DMS153 treated with DMSO at 0.1 percent for 48 hours (cell line): ENCODE measurements around the gene TPST1.
"Not testable (repeated sequence)": the region's sequence is repeated elsewhere in the genome, so short reads cannot be mapped to it uniquely, and the experiment has no call there.

Experiments
- DNase-seq: peaks from one replicate; lab custom pipeline; 2025; ENCODE audit not compliant: unreplicated experiment; lab: John Stamatoyannopoulos, UW

TPST1 gene

GRCh38 chr7:66324985-66325384, 119.9 kb downstream of the TPST1 start:
- not testable (repeated sequence) for DNase-seq

GRCh38 chr7:66326501-66327215, 121.5 kb downstream of the TPST1 start:
- no peak for DNase-seq

- DNase-seq = no peak
Observed at GRCh38 chr7:66330961-66331360, 125.8 kb downstream of the TPST1 start.

- DNase-seq = no peak
Observed at GRCh38 chr7:66331883-66332282, 126.7 kb downstream of the TPST1 start.

- DNase-seq = no peak
Observed at GRCh38 chr7:66333443-66333842, 128.3 kb downstream of the TPST1 start.

GRCh38 chr7:66335318-66335717, 130.2 kb downstream of the TPST1 start:
- no peak for DNase-seq

- DNase-seq = no peak
Observed at GRCh38 chr7:66336760-66337159, 131.6 kb downstream of the TPST1 start.

- DNase-seq = no peak
Observed at GRCh38 chr7:66339141-66339540, 134.0 kb downstream of the TPST1 start.

- DNase-seq = no peak
Observed at GRCh38 chr7:66344166-66344565, 139.0 kb downstream of the TPST1 start.

GRCh38 chr7:66348531-66348930, 143.4 kb downstream of the TPST1 start:
- no peak for DNase-seq

GRCh38 chr7:66348959-66349358, 143.8 kb downstream of the TPST1 start:
- no peak for DNase-seq

- DNase-seq = no peak
Observed at GRCh38 chr7:66352071-66352470, 146.9 kb downstream of the TPST1 start.

- DNase-seq = no peak
Observed at GRCh38 chr7:66353547-66353946, 148.4 kb downstream of the TPST1 start.

GRCh38 chr7:66355756-66356155, 150.6 kb downstream of the TPST1 start:
- no peak for DNase-seq

GRCh38 chr7:66356277-66356721, 151.2 kb downstream of the TPST1 start:
- DNase-seq = no peak

- DNase-seq = no peak
Observed at GRCh38 chr7:66357087-66357486, 152.0 kb downstream of the TPST1 start.

- DNase-seq = no peak
Observed at GRCh38 chr7:66359656-66360211, 154.6 kb downstream of the TPST1 start.

- no peak for DNase-seq
Observed at GRCh38 chr7:66362136-66362535, 157.0 kb downstream of the TPST1 start.

GRCh38 chr7:66363635-66364034, 158.5 kb downstream of the TPST1 start:
- no peak for DNase-seq

- not testable (repeated sequence) for DNase-seq
Observed at GRCh38 chr7:66365031-66365430, 159.9 kb downstream of the TPST1 start.

GRCh38 chr7:66371096-66371824, 166.1 kb downstream of the TPST1 start:
- DNase-seq = no peak
